Kidney (tissue), 14 donors: ENCODE results near the gene NEO1. TPM values are rescaled to one million over a fixed set of nuclear protein-coding genes. Genes with fewer than 3 reads are reported as not detected.
A peak's percentile ranks its signal among the peaks of the same experiment; 100 is the strongest.

Experiments
- DNase-seq, 5 donors: peaks; one replicate each; pipeline ENCODE4 v3.0.0-alpha.2; 2013 to 2020
- FAIRE-seq: peaks from 2 replicates; lab custom pipeline; 2012; peaks lifted over from hg19 to GRCh38; lab: Jason Lieb, UNC
- H3K27ac ChIP-seq, 2 donors: one replicate each; pipeline ENCODE4 v1.7.0; 2013; ENCODE audit warnings: low read depth in 2 of 2, low read length in 2 of 2, inconsistent platforms in 1 of 2
- H3K27me3 ChIP-seq: one replicate; pipeline ENCODE4 v1.7.1; 2013; ENCODE audit warnings: low read length, inconsistent platforms; ENCODE audit not compliant: control insufficient read depth, insufficient read depth
- H3K36me3 ChIP-seq, 3 donors: one replicate each; pipeline versions ENCODE4 v1.7.0 to v1.7.1; 2013; ENCODE audit warnings: low read length in 3 of 3, control low read depth in 1 of 3, inconsistent platforms in 1 of 3; ENCODE audit not compliant: insufficient read depth in 3 of 3, control insufficient read depth in 2 of 3
- H3K4me1 ChIP-seq, 3 donors: one replicate each; pipeline versions ENCODE4 v1.7.0 to v1.7.1; 2013; ENCODE audit warnings: low read length in 3 of 3, inconsistent platforms in 1 of 3, low read depth in 1 of 3; ENCODE audit not compliant: control insufficient read depth in 2 of 3, insufficient read depth in 2 of 3
- H3K4me3 ChIP-seq, 3 donors: one replicate each; pipeline versions ENCODE4 v1.7.0 to v1.8.1; 2013; ENCODE audit warnings: low read length in 3 of 3, control low read depth in 1 of 3, inconsistent platforms in 1 of 3
- H3K9ac ChIP-seq, 3 donors: one replicate each; pipeline versions ENCODE4 v1.7.0 to v1.7.1; 2013; ENCODE audit warnings: low read length in 3 of 3, control low read depth in 1 of 3, inconsistent platforms in 1 of 3
- H3K9me3 ChIP-seq, 3 donors: one replicate each; pipeline versions ENCODE4 v1.7.0 to v1.7.1; 2013; ENCODE audit warnings: low read length in 3 of 3, control low read depth in 1 of 3, inconsistent platforms in 1 of 3; ENCODE audit not compliant: control insufficient read depth in 2 of 3, insufficient read depth in 1 of 3
- intact Hi-C: fragments of 100-400 bp; cut with DNase I; formaldehyde crosslinking; loops from one replicate; pipeline ENCODE4 v1.11.1; 2022
- polyA plus RNA-seq: library from polyadenylated mRNA; stranded (reverse); fragments of 350-450 nt; fragmentation: Illumina TruSeq; extraction: RNeasy Lipid Tissue Mini Kit (QIAGEN cat#74804); gene quantifications from one replicate; pipeline ENCODE4 v1.2.3, GENCODE V29; 2014; ENCODE audit warnings: low read depth, low replicate concordance; ENCODE audit not compliant: insufficient read depth
- total RNA-seq: library from RNA; stranded (reverse); fragmentation: NEBNext Ultra II Directional; extraction: Animal tissue kit (Norgen Biotek cat#: 25700); gene quantifications from one replicate; pipeline ENCODE4 v1.2.1, GENCODE V29; 2021
- TF ChIP-seq, protein P1 (sequence below): IDR thresholded peaks from 3 replicates; pipeline ENCODE4 v1.5.1; 2012; ENCODE audit warnings: mild to moderate bottlenecking, moderate library complexity, borderline replicate concordance; ENCODE audit not compliant: insufficient read depth; ENCODE audit errors: extremely low read depth
- donor health status: control.
- donor health status: control.
- donor health status: control.
- donor health status: control.
- donor health status: control.
- donor health status: DM: yes; HTN: yes; CAD: no.
- donor health status: Normal renal cell carcinoma (clear cell type).

Gene NEO1
- total and polyA plus RNA-seq, 2 donors from 2014 or later, result 12.4 to 43.3 TPM

GRCh38 chr15:73334086-73334485 lies 281.8 kb downstream of the NEO1 start:
- TF ChIP-seq, protein P1, sequence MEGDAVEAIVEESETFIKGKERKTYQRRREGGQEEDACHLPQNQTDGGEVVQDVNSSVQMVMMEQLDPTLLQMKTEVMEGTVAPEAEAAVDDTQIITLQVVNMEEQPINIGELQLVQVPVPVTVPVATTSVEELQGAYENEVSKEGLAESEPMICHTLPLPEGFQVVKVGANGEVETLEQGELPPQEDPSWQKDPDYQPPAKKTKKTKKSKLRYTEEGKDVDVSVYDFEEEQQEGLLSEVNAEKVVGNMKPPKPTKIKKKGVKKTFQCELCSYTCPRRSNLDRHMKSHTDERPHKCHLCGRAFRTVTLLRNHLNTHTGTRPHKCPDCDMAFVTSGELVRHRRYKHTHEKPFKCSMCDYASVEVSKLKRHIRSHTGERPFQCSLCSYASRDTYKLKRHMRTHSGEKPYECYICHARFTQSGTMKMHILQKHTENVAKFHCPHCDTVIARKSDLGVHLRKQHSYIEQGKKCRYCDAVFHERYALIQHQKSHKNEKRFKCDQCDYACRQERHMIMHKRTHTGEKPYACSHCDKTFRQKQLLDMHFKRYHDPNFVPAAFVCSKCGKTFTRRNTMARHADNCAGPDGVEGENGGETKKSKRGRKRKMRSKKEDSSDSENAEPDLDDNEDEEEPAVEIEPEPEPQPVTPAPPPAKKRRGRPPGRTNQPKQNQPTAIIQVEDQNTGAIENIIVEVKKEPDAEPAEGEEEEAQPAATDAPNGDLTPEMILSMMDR, result no peak
- intact Hi-C loops, result no loop called here
- no peaks in the 10 kb centered on the region for H3K36me3 ChIP-seq
- DNase-seq (peak in 1 of 5 donors; percentile 46), FAIRE-seq (no peak)
- no peaks in the 10 kb centered on the region for H3K27me3 ChIP-seq
- no peaks in the 10 kb centered on the region for H3K4me1 ChIP-seq
- H3K27ac ChIP-seq, result no peak overlapping the region
- no peaks in the 10 kb centered on the region for H3K9me3 ChIP-seq
- H3K4me3 ChIP-seq, result no peak overlapping the region
- H3K9ac ChIP-seq, result no peak overlapping the region

DNA sequence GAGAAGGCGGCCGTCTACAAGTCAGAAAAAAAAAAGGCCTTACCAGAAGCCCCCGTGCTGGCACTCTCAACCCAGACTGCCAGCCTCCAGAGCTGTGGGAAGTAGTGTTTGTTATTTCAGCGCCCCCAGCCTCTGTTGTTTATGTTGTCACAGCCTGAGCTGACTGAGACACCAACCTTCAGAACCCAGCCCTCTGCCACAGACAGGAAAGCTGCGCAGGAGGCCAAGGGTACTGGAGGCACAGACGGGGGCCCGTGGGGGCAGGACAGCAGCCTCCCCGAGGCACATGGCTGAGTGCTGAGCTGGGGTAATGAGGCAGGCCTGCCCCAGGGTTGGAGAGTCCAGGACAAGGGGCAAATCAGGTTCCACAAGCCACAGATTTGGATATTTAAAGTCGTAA lies 282.8 kb downstream of the NEO1 start:
- TF ChIP-seq, protein P1, result no peak
- Histone ChIP-seq H3K9me3 (no peaks in the 10 kb centered on the region), H3K27ac (no peak overlapping the region), H3K4me3 (no peak overlapping the region), H3K36me3 (no peaks in the 10 kb centered on the region), H3K27me3 (no peaks in the 10 kb centered on the region), H3K9ac (no peak overlapping the region), H3K4me1 (no peaks in the 10 kb centered on the region)
- intact Hi-C loops, result no loop called here
- FAIRE-seq (no peak), DNase-seq (peak in 1 of 5 donors; percentile 14)

GRCh38 chr15:73335471-73335870 lies 283.2 kb downstream of the NEO1 start:
- Histone ChIP-seq H3K9me3 (no peaks in the 10 kb centered on the region), H3K27me3 (no peaks in the 10 kb centered on the region), H3K36me3 (no peaks in the 10 kb centered on the region), H3K4me3 (no peak overlapping the region), H3K4me1 (no peaks in the 10 kb centered on the region), H3K27ac (no peak overlapping the region), H3K9ac (no peak overlapping the region)
- TF ChIP-seq, protein P1, result no peak
- intact Hi-C loops, result no loop called here
- FAIRE-seq (no peak), DNase-seq (peak in 1 of 5 donors; percentile 36)

- Histone ChIP-seq H3K27ac (no peak overlapping the region), H3K4me1 (no peaks in the 10 kb centered on the region), H3K9me3 (no peaks in the 10 kb centered on the region), H3K4me3 (no peak overlapping the region), H3K9ac (no peak overlapping the region), H3K27me3 (no peaks in the 10 kb centered on the region), H3K36me3 (no peaks in the 10 kb centered on the region)
- intact Hi-C loops, result no loop called here
- FAIRE-seq (no peak), DNase-seq (peak in 1 of 5 donors; percentile 53)
- TF ChIP-seq, protein P1, result no peak
Observed at GRCh38 chr15:73336756-73337155, 284.5 kb downstream of the NEO1 start.
